IMR-90 (cell line): Measurements from ENCODE around the gene REPIN1.

ENCODE experiments used
- MAZ ChIP-seq: IDR thresholded peaks from 2 replicates; pipeline ENCODE4 v1.6.1; 2012; ENCODE audit warnings: low read depth, mild to moderate bottlenecking, low read length, improper control_type of control experiment, moderate library complexity, borderline replicate concordance
- POLR2A ChIP-seq: IDR thresholded peaks from 2 replicates; pipeline ENCODE4 v1.6.1; 2012; ENCODE audit warnings: mild to moderate bottlenecking, low read depth, low read length
- RFX5 ChIP-seq: IDR thresholded peaks from 2 replicates; pipeline ENCODE4 v1.8.0; 2012; ENCODE audit warnings: low read depth, mild to moderate bottlenecking, low read length, moderate library complexity
- TF ChIP-seq, protein P1 (sequence below): conservative IDR thresholded peaks from 2 replicates; pipeline ENCODE4 v1.5.1; 2012; ENCODE audit warnings: mild to moderate bottlenecking, low read depth, low read length, improper control_type of control experiment

- no peak for TF ChIP-seq RFX5
- no peak for TF ChIP-seq POLR2A
- TF ChIP-seq, protein P1, sequence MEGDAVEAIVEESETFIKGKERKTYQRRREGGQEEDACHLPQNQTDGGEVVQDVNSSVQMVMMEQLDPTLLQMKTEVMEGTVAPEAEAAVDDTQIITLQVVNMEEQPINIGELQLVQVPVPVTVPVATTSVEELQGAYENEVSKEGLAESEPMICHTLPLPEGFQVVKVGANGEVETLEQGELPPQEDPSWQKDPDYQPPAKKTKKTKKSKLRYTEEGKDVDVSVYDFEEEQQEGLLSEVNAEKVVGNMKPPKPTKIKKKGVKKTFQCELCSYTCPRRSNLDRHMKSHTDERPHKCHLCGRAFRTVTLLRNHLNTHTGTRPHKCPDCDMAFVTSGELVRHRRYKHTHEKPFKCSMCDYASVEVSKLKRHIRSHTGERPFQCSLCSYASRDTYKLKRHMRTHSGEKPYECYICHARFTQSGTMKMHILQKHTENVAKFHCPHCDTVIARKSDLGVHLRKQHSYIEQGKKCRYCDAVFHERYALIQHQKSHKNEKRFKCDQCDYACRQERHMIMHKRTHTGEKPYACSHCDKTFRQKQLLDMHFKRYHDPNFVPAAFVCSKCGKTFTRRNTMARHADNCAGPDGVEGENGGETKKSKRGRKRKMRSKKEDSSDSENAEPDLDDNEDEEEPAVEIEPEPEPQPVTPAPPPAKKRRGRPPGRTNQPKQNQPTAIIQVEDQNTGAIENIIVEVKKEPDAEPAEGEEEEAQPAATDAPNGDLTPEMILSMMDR = no peak
- TF ChIP-seq MAZ = no peak
Observed at GRCh38 chr7:150355666-150356059, 13.0 kb upstream of the REPIN1 start.
